GM19452 (cell line): Measurements from ENCODE around the gene CNTNAP4.
A peak's percentile ranks its signal among the peaks of the same experiment; 100 is the strongest.

Experiments used
- ATAC-seq: cut with Tn5 transposase; IDR thresholded peaks from one replicate; pipeline ENCODE4 v1.9.1; 2021; ENCODE audit not compliant: unreplicated experiment

The CNTNAP4 gene

DNA sequence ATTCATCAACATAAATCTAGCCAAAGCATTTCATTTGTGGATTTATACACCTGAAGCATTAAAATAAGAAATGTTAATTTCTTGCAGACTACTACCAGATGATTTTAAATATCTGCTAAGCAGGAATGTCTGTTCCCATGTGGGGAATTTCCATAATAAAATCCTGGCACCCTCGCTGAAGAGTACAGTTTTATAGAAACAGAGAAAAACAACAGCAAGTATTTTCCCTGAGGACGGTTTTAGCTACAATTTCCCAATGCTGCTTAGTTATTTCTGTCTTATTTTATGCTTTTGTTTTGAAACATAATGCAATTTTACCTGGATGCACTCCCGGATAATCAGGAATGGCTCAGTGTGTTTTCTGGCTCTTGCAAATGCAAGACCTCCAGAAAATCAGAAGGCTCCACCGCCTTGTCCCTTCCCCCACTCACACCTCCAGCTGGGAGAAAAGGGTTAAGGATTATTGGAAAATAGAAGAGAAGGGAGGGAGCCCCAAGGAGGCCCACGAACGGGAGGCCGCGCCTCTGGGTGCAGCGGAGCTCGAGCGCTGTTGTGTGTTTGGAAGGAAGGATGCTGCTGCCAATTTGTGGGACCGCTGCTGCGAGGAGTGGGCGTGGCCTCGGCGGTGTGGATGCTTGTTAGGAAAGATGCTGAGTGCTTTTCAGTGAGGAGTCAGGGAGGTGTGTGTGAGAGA lies at the start of gene CNTNAP4:
Gene CNTNAP4 (plus strand): TSS at position 657 of the 694 bp plus-strand sequence. CDS start 262 bp downstream, outside the sequence.
- ATAC-seq = no peak

DNA sequence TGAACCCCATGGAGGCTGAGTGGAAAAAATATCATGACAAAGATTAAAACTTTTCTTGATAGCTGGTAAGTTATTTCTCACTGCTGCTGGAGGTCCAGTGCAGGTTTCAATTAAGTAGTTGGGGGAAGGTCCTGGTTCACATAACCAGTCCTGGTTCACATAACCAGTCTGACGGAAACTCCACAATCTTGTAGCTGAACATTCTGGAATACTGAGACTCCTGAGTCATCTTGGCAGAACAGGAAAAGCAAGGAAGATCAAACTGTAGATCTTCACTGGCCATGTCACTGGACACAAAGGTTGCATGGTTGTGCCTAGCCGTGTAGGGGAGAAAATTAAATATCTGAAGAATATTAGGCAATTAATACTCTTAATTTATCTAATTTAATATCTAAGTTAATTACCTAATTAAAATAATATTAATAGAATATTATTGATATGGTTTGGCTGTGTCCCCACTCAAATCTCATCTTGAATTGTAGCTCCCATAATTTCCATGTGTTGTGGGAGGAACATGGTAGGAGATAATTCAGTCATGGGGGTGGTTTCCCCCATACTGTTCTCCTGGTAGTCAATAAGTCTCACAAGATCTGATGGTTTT lies 48.6 kb upstream of the CNTNAP4 start:
- no peak for ATAC-seq

DNA sequence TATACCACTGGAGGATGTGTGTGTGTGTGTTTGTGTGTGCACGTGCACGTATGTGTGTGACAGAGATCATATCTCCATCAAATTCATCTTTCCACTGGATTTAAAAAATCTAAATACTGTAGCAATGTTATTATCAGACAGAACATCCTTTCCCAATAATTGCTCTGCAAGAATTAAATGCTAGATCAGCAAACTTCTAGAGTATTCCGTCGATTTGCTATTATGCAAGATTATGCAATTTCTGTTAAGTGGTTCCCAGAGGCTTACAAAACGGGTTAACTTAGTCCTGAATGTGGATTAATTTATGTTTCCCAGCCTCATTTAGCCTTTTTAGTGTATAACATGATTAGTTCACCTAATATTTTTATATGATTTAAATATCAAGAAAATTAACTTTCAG lies 44.5 kb upstream of the CNTNAP4 start:
- no peak for ATAC-seq

DNA sequence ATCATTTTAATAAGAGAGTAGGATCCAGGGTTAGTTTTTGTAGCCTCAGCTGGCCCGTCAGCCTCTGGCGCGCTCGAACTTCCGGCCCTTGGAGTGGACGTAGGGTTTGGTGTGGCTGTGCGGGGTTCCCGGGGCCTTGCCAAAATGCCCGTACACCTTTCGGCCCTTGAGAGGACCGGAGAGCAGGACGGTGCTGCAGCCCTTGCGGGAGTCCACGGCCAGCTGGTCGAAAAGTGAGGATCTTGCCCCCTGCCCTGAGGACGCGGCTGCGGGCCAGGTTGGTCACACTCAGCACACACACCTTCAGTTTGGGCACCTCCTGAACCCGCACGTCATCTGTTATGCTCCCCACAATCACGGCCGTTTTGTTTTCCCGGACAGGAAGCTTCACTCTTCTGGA lies 42.2 kb upstream of the CNTNAP4 start:
- ATAC-seq = no peak

DNA sequence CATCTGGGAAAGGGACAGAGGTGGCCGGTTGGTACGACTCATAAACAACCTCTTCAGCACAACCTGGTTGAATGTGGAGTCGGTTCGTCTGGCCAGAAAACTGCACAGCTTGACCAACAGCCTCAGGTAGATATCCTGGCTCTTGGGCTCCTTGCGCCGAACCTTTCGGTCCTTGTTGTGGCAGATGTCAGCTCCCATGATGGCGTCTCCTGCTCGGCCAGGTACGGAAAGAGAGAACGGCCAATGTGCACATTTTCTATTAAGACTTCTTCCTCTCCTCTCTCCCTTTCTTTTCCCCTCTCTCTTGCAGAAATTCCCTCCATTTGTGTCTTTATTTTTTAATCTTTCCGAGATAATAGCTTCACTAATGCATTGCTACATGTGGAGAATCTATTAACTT lies 41.8 kb upstream of the CNTNAP4 start:
- ATAC-seq = no peak

DNA sequence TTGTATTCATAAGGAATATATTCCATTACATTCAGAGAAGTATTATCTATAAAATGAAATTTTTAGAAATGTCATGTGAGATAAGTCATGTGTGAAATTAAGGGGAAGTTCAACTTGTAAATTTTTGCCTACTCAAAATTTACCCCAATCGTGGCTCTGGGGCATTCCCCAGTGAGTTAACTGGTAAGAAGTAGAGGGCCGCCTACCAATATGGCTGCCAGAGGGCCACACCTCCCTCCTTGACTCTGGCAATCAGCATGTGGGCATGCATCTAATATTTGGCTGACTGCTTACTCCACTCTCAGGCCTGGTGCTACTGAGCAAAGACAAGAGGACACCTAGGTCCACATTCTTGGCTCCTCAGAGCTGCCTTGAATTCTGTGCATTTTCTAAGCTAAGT lies 39.7 kb upstream of the CNTNAP4 start:
- ATAC-seq = no peak

DNA sequence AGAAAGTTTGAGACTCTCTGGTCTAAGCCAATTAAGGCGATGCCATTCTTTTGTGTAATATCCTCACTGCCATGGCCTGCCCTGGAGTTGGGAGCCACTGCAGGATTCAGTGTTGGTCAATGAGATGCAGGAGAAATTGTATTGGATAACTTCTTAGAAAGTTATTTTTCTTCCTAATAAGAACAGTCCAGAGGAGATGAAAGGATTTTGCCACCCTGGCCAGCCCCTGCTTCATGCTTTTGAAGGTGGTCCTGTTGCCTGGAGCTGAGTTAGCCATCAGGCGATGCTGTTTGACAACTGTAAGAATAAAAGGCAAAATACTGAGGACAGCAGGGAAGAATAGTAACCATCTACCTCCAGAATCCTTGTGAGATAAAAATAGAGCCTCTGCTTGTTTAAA lies 35.4 kb upstream of the CNTNAP4 start:
- no peak for ATAC-seq

DNA sequence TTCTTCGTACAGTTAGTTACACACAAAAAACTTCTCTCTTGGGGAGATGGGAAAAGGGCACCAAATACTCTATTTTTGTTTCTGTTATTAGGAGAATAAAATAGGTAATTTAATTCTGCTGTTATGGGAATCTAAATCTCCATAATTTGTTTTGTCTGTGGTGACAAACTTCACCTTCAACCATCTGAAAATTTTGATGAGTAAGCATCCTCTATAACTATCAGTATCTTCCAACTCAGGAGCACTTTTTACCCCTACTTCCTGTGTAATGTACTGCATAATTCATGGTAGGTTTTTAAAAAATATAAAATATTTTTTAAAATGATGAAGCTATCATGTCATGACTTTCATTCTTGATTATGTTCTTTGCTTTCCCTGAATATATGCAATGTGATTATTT lies 33.6 kb upstream of the CNTNAP4 start:
- ATAC-seq = no peak

DNA sequence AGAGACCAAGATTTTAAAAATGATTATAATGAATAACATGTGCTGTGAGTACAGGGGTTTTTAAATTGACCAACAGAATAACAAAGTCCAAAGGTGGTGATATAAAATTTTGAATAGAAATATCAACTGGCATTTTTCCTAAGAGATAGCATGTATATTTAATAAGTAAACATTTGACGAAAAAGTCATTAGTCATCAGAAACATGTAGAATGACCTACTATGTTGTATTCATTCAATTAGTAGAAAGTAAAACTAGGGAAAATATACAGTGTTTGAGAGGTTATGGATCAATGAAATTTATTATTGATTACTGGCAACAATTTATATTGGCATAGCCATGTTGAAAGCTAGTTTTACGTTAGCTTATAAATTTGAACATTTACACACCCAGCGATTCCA lies 30.6 kb upstream of the CNTNAP4 start:
- no peak for ATAC-seq

DNA sequence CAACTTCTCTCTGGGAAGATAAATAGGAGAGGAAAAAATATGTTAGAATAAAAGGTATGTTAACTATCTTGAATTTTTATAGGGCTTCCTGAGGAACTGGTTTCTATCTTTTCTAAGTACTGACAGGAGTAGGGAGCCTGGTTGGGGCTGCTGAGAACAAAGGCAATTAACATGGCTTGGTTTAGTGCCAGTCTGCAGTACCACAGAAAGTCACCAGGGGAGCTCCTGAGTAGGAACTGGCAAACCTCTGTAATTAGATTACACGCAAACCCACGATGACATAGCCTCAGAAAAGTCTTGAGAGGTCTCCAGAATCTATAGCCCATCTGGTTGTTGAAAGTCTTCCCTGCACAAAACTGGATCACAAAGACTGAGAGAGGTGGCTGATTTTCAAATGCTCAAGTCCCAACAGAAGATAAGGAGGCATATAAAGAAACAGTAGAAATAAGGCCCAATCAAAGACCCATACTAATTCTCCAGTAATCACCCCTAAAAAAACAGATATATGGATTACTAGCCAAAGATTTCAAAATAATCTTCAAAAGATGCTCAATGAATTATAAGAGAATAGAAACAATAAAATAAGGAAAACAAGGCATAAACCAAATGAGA lies 11.7 kb upstream of the CNTNAP4 start:
- ATAC-seq = peak; percentile 78

DNA sequence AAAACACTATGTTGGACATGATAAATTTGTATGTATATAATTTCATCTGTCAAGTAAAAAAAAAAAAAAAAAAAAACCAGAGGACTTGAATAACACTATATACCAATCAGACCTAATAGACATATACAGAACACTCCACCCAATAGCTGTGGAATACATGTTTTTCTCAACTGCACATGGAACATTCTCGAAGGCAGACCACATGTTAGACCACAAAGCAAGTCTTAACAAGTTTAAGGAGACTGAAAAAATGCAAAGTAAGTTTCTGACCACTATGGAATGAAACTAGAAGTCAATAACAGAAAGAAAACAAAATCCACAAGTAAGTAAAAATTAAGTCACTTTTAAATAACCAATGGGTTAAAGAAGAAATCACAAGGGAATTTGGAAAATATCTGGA lies 8.4 kb upstream of the CNTNAP4 start:
- ATAC-seq = no peak

DNA sequence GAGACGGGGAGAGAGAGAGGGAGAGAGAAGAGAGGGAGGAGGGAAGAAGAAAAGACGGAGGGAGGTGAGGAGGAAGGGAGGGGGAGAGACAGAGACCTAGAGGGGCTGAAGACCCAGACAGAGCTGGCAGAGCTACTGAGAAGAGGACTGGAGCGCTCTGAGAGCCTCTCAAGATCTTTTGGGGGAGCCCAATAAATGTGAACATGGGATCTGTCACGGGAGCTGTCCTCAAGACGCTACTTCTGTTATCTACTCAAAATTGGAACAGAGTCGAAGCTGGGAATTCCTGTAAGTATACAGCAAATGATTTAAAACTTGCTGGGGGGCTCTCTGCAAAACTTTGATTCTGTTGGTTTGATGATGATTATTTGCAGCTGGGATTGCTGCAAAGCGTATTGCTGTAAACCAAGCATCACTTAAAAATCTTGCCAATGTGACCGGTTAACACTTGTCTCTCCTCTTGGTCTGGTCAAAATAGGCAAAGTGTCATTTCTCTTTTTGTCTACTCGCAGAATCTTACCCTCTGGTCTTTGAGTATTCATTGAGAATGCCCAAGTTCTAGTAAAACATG lies 344 bp downstream of the CNTNAP4 start:
- ATAC-seq = no peak

DNA sequence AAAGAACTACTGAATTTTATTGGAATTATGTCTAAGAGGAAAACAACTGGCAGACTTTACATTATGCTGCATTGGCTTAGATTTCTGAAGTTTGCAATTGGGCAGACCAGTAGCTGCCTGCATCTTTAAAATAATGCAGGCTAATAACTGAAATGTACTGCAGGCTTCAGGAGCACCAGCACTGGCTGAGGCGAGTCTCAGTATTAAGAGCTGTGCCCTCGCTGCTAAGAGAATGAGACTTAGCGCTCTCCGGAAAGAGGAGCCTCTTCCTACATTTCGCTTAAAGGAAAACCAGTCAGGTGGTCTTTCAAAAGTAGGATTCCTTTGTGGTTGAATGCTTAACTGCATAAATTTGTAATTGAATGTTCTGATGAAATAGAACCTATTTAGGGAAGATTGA lies 885 bp downstream of the CNTNAP4 start:
- no peak for ATAC-seq

DNA sequence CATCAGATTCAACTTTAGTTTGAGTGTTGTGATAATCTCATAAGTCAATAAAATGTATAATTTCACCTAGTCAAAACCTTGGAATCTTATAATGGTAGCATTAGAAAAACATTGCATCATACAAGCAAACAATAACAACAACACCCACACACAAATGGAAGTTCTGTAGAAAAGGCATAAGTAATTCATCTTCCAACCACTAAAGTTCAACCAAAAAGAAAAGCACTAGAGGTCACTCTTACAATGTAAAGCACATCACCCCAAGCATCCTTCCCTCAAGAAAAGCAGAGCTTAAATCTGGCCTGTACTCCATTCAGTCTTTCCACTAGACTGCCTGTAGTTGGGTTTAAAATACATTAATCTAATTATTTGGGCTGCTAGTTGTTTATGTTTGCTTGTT lies 1.8 kb downstream of the CNTNAP4 start:
- ATAC-seq = no peak

DNA sequence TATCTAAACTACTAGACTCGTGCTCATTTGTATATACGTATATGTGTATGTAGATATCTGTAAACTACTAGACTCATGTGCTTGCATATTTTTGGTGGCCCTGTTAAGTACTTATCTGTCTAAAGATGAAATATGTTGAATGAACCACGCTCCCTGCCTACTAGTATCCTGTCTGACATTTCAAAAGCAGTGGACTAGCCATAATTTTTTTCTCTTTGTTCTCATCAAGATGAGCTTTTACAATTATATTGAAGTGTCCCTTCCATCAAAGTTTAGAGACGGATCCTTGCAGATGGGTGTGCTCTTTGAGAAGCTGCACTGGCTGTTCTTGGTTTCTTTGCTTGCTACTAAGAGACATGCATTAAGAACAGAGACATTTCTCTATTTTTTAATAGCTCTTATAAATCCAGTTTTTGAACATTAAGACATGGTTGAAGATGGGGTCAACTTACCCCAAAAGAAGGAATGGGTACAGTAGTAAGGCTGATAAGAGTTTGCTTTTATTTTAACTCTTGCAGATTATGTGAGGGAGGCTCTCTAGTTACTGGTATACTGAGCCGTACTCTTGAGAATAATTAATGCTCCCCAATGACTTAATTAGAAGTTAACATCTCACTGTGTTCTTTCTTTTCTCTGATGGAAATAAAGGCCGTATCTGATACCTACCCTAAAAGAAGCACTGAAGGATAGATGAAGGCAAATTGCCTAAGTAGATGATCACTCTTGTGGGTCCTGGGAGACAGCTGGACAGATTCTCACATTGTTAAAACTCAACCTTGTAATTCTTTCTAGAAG lies 3.4 kb downstream of the CNTNAP4 start:
- no peak for ATAC-seq

DNA sequence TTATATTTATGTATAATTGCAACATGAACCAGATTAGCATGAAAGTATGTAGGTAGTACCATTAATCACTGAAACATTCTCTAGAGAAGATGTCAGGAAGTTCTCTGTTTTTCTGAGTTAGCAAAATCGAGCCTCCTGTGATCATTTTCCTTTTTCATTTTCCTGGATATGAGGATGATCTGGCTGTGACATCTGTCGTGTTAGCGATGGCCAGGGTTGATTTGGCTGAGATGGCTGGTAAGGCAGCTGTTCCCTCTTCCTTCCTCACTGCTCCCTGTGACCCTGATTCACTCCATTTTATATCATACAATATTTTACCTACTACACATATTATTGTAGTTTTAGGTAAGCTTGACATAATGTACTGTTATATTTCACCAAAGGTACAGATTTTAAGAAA lies 10.3 kb downstream of the CNTNAP4 start:
- ATAC-seq = no peak

DNA sequence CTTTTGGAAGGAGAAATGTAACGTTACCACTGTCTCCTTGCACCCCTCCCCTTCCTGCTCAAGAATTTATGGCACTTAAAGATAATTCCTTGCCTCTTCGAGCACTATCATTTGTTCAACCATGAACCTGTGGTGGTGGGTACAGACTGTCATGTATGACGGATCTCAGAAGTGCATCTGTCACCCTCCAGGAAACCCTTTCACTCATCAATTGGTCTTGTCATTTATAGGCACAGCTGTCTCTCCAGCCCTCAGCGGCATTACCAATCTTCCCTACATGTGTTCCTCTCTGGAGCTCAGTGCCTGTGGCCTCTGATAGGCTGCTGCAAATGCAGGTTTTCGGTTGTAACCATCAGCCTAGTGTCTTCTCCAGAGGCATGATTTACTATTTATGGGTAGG lies 15.0 kb downstream of the CNTNAP4 start:
- ATAC-seq = no peak

DNA sequence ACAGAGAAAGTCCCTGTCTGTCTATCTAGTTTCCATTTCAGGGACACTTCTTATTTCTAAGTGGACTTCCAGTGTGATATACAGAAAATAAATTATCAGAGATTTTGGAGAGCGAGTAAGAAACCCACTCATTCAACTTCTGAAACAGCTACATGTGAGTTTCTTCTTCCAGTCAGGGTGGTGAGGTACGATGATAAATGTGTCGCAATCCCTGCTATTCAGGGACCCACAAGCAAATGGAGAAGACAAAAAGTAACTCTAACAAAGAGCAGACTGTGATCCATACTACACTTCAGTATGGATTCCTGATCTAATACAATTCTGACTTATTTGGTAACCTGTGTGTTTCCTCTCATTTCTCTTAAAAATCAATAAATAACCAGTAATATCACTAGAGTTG lies 16.8 kb downstream of the CNTNAP4 start:
- no peak for ATAC-seq

DNA sequence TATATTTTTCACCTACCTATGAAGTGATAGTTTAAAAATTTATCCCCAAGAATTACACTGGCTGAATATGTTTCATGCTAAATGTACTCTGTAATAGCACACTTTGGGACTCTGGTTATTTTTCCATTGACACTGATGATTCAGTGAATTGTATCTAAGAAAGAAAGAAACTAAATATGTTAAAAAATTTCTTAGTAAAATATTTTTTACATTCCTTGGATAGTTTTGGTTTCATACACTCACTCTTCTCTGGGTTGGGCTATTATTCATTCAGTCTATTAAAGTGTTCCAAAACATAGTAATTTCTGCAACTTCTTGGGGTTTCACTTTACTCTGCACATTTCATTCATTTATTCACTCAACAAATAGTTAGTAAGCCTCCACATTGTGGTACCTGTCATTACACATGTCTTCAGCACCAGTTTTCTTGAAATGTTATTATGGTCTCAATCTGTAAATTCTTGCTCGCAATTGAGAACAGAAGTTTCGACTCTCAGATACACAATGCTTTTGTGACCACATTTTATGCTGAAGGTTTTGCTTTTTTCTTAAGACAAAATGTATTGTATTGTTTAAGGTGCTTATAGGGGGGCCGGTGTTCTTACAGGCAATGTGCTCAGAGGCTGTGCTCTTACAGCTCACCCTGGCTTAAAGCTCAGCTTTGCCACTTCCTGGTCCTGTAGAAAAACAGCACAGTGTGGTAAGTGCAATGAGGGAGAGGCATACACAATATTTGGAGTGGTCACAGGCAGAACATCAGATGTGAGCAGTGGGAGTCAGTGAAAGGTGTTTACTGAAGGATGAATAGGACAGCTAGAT lies 17.4 kb downstream of the CNTNAP4 start:
- no peak for ATAC-seq

DNA sequence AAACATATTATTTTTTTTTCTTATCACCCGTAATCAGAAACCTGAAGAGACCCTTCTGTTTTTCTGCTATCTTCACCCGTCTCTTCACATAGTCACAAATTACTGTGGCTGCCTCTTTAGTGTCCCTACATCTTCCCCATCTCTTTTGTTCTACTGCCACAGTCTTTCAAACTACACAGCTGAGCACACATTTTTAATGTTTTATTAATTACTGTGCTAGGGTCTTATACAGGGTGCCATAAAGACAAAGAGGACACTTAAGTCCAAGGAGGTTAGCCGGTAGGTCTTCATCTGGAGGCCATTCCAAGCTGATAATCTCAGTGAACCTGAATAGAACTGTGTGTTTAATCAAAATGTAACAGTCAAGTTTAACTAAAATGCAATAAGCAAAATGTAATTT lies 20.7 kb downstream of the CNTNAP4 start:
- no peak for ATAC-seq
